ENCODE measurements around the gene HINT3.
A peak's percentile ranks its signal among the peaks of the same experiment; 100 is the strongest.

The HINT3 gene

DNA sequence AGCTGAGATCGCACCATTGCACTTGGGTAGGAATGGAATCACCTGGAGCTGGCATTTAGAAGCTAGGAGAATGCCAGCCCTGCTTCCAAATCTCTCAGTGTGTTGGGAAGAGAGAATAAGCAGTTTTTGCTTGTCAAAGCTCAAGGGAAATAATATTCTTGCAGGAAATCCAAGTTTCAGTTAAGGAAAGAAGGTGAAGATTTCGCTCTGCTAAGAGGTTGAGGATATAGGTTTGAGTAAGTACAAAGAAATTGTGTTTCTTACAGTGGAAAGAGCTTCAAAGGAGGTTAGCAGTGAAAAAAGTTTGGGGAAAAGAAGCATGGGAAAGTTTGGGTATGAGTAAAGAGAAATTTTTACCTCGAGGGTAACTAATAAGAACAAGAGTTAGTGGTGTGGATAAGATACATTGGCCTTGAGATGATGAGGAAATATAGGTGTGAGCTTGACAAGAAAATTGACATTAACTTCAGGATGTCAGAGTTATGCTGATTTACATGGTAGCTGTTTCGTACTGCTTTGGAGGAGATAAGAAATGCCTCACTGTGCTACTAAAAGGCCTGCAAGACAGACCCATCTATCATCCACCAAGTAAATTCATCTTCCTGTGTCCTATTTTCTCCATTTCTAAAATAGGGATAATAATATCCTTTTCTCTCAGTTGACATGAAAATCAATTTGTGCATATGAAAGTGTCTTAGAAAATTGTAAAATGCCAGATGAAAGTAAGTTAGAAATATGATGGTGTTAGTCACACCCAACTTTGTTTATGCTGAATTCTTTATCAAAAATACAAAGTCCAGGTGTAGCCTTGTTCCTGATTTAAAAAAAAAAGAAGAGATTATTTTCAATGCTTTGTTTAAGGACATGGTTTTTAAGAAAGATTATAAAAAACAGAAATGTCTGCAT lies 12.8 kb upstream of the HINT3 start:
- no peaks in the 10 kb centered on the region for H3K27me3 ChIP-seq (ENCODE audit: insufficient read depth, poor library complexity, severe bottlenecking)
- no peak overlapping the region for H3K4me3 ChIP-seq (replicated peaks; ENCODE audit: insufficient read depth, low read length)
- TF ChIP-seq, protein P1, sequence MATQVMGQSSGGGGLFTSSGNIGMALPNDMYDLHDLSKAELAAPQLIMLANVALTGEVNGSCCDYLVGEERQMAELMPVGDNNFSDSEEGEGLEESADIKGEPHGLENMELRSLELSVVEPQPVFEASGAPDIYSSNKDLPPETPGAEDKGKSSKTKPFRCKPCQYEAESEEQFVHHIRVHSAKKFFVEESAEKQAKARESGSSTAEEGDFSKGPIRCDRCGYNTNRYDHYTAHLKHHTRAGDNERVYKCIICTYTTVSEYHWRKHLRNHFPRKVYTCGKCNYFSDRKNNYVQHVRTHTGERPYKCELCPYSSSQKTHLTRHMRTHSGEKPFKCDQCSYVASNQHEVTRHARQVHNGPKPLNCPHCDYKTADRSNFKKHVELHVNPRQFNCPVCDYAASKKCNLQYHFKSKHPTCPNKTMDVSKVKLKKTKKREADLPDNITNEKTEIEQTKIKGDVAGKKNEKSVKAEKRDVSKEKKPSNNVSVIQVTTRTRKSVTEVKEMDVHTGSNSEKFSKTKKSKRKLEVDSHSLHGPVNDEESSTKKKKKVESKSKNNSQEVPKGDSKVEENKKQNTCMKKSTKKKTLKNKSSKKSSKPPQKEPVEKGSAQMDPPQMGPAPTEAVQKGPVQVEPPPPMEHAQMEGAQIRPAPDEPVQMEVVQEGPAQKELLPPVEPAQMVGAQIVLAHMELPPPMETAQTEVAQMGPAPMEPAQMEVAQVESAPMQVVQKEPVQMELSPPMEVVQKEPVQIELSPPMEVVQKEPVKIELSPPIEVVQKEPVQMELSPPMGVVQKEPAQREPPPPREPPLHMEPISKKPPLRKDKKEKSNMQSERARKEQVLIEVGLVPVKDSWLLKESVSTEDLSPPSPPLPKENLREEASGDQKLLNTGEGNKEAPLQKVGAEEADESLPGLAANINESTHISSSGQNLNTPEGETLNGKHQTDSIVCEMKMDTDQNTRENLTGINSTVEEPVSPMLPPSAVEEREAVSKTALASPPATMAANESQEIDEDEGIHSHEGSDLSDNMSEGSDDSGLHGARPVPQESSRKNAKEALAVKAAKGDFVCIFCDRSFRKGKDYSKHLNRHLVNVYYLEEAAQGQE (IDR thresholded peaks at IDR 0.05; ENCODE audit: insufficient replicate concordance, low read depth), result no peak
- TF ChIP-seq GABPA (IDR thresholded peaks at IDR 0.05; ENCODE audit: low read depth) (no peak), SPI1 (IDR thresholded peaks at IDR 0.05; ENCODE audit: borderline replicate concordance, low read depth) (no peak), POLR2AphosphoS5 (IDR thresholded peaks at IDR 0.05; ENCODE audit: low read depth) (no peak)
- TF ChIP-seq, protein P2, sequence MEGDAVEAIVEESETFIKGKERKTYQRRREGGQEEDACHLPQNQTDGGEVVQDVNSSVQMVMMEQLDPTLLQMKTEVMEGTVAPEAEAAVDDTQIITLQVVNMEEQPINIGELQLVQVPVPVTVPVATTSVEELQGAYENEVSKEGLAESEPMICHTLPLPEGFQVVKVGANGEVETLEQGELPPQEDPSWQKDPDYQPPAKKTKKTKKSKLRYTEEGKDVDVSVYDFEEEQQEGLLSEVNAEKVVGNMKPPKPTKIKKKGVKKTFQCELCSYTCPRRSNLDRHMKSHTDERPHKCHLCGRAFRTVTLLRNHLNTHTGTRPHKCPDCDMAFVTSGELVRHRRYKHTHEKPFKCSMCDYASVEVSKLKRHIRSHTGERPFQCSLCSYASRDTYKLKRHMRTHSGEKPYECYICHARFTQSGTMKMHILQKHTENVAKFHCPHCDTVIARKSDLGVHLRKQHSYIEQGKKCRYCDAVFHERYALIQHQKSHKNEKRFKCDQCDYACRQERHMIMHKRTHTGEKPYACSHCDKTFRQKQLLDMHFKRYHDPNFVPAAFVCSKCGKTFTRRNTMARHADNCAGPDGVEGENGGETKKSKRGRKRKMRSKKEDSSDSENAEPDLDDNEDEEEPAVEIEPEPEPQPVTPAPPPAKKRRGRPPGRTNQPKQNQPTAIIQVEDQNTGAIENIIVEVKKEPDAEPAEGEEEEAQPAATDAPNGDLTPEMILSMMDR (IDR thresholded peaks at IDR 0.05; ENCODE audit: insufficient read depth, low read length), result no peak
- H3K27ac ChIP-seq (replicated peaks), result peak overlapping the region; percentile 61
- no peak for DNase-seq (ENCODE audit: low read depth in 1 of 2, low spot score in 1 of 2)

DNA sequence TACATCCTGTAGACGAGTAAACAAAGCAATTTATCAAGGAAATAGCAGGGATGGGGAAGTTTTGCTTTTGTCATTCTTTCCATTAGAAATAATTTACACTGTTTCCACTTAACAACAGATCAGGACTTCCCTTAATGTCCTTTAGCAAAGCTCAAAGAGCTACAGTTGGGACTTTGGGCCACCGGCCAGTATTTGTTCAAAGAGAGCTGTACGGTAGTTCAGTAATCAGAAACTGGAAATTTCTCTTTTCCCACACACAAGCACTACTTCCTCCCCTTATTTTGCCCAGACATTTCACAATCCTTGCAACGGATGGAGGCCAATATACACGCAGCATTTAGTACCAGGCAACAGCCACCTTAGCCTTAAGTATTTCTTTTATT lies 12.1 kb upstream of the HINT3 start:
- no peak overlapping the region for H3K4me3 ChIP-seq (replicated peaks; ENCODE audit: insufficient read depth, low read length)
- peak overlapping the region; percentile 61 for H3K27ac ChIP-seq (replicated peaks)
- TF ChIP-seq GABPA (IDR thresholded peaks at IDR 0.05; ENCODE audit: low read depth) (no peak), SPI1 (IDR thresholded peaks at IDR 0.05; ENCODE audit: borderline replicate concordance, low read depth) (peak; percentile 62), POLR2AphosphoS5 (IDR thresholded peaks at IDR 0.05; ENCODE audit: low read depth) (no peak)
- TF ChIP-seq, protein P2 (IDR thresholded peaks at IDR 0.05; ENCODE audit: insufficient read depth, low read length), result no peak
- TF ChIP-seq, protein P1 (IDR thresholded peaks at IDR 0.05; ENCODE audit: insufficient replicate concordance, low read depth), result no peak
- no peaks in the 10 kb centered on the region for H3K27me3 ChIP-seq (ENCODE audit: insufficient read depth, poor library complexity, severe bottlenecking)
- peak; percentile 47 to 78 for DNase-seq (ENCODE audit: low read depth in 1 of 2, low spot score in 1 of 2)

DNA sequence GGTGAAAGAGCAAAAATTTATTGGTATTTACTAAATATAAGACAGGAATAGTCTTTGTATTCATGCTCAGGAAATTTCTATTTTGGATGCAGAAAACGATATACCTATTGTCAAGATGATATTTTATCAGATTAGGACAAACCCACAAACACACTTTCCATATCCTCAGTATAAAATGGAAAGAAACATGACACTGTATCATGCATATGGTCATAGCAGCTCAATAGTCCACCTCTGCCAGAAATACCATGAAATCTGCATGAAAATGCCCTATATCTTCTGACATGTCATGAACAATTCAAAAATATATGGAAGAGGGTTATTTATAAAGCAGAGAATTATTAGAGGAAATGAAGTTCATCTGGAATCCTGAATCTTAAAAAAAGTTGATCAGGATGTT lies 11.7 kb upstream of the HINT3 start:
- peak overlapping the region; percentile 61 for H3K27ac ChIP-seq (replicated peaks)
- TF ChIP-seq, protein P1 (IDR thresholded peaks at IDR 0.05; ENCODE audit: insufficient replicate concordance, low read depth), result no peak
- no peak for TF ChIP-seq GABPA (IDR thresholded peaks at IDR 0.05; ENCODE audit: low read depth)
- TF ChIP-seq, protein P2 (IDR thresholded peaks at IDR 0.05; ENCODE audit: insufficient read depth, low read length), result no peak
- TF ChIP-seq SPI1 (IDR thresholded peaks at IDR 0.05; ENCODE audit: borderline replicate concordance, low read depth), result no peak
- TF ChIP-seq POLR2AphosphoS5 (IDR thresholded peaks at IDR 0.05; ENCODE audit: low read depth), result no peak
- no peaks in the 10 kb centered on the region for H3K27me3 ChIP-seq (ENCODE audit: insufficient read depth, poor library complexity, severe bottlenecking)
- no peak for DNase-seq (ENCODE audit: low read depth in 1 of 2, low spot score in 1 of 2)
- H3K4me3 ChIP-seq (replicated peaks; ENCODE audit: insufficient read depth, low read length), result no peak overlapping the region
